IMR-90 (cell line): Measurements from ENCODE around the gene SPATA13. TPM values are rescaled to one million over a fixed set of nuclear protein-coding genes. Genes with fewer than 3 reads are reported as not detected.

Source experiments
- ATAC-seq: fragments of 200-7000 bp; cut with Tn5 transposase; 2 replicates; pipeline ENCODE4 v1.9.1; 2020; ENCODE audit warnings: low read depth, mild to moderate bottlenecking, moderate library complexity
- BruUV-seq: library from RNA; stranded (reverse); fragments of 400-500 nt; replicated peaks from 2 replicates; lab custom pipeline; 2021; lab: Mats Ljungman, UMichigan
- CTCF ChIA-PET: fragments of 300-600 bp; formaldehyde crosslinking; extraction: SDS; loops from one replicate; lab custom pipeline; 2021; ENCODE audit warnings: antibody characterized with exemption; lab: Yijun Ruan, JAX
- POLR2A ChIA-PET: fragments of 300-600 bp; sonication (Branson Sonifier 250); formaldehyde crosslinking; loops from one replicate; lab custom pipeline; 2022; ENCODE audit warnings: antibody characterized with exemption; ENCODE audit not compliant: unreplicated experiment; lab: Charles Lee
- DNase-seq: peaks from one replicate; pipeline ENCODE4 v3.0.0; 2013
- H2AFZ ChIP-seq: replicated peaks from 2 replicates; pipeline ENCODE3; 2013; ENCODE audit warnings: low read length, mild to moderate bottlenecking; ENCODE audit not compliant: poor library complexity
- H2AK5ac ChIP-seq: 2 replicates; pipeline ENCODE4 v1.6.1; 2013; ENCODE audit warnings: low read depth, low read length, inconsistent platforms
- H2AK9ac ChIP-seq: replicated peaks from 2 replicates; pipeline ENCODE3; 2013; ENCODE audit warnings: mild to moderate bottlenecking, low read depth, low read length, moderate library complexity; ENCODE audit not compliant: poor library complexity
- H2BK120ac ChIP-seq: 2 replicates; pipeline ENCODE4 v1.6.1; 2013; ENCODE audit warnings: low read depth, low read length, inconsistent platforms
- H2BK15ac ChIP-seq: 3 replicates; pipeline ENCODE4 v1.6.1; 2013; ENCODE audit warnings: low read depth, low read length, inconsistent platforms
- H2BK20ac ChIP-seq: 2 replicates; pipeline ENCODE4 v1.6.1; 2013; ENCODE audit warnings: low read depth, mild to moderate bottlenecking, inconsistent platforms, low read length, moderate library complexity
- H2BK5ac ChIP-seq: 2 replicates; pipeline ENCODE4 v1.6.1; 2013; ENCODE audit warnings: mild to moderate bottlenecking, low read depth, low read length, inconsistent platforms; ENCODE audit not compliant: poor library complexity, severe bottlenecking
- H3K14ac ChIP-seq: replicated peaks from 2 replicates; pipeline ENCODE4 v1.6.1; 2013; ENCODE audit warnings: low read depth, low read length, inconsistent platforms
- H3K18ac ChIP-seq: 2 replicates; pipeline ENCODE4 v1.6.1; 2013; ENCODE audit warnings: low read depth, low read length, control low read depth
- H3K23ac ChIP-seq: 2 replicates; pipeline ENCODE4 v1.6.1; 2013; ENCODE audit warnings: low read depth, low read length, inconsistent platforms
- H3K27ac ChIP-seq: 2 replicates; pipeline ENCODE4 v1.5.1; 2013; ENCODE audit warnings: mild to moderate bottlenecking, control low read depth, low read length; ENCODE audit not compliant: insufficient read depth
- H3K27me3 ChIP-seq: 2 replicates; pipeline ENCODE4 v1.6.1; 2013; ENCODE audit warnings: low read length; ENCODE audit not compliant: control insufficient read depth, insufficient read depth
- H3K36me3 ChIP-seq: 2 replicates; pipeline ENCODE4 v1.6.1; 2013; ENCODE audit warnings: low read length, mixed read lengths; ENCODE audit not compliant: control insufficient read depth, insufficient read depth
- H3K4ac ChIP-seq: 2 replicates; pipeline ENCODE4 v1.6.1; 2013; ENCODE audit warnings: low read depth, low read length, inconsistent platforms
- H3K4me1 ChIP-seq: 2 replicates; pipeline ENCODE4 v1.6.1; 2013; ENCODE audit warnings: low read length, mixed read lengths; ENCODE audit not compliant: control insufficient read depth, insufficient read depth
- H3K4me2 ChIP-seq: 2 replicates; pipeline ENCODE4 v1.6.1; 2013; ENCODE audit warnings: low read depth, mild to moderate bottlenecking, control low read depth, low read length, moderate library complexity
- H3K4me3 ChIP-seq: 2 replicates; pipeline ENCODE4 v1.5.1; 2013; ENCODE audit warnings: low read depth, mild to moderate bottlenecking, control low read depth, low read length, moderate library complexity; ENCODE audit not compliant: insufficient read depth
- H3K56ac ChIP-seq: 2 replicates; pipeline ENCODE4 v1.6.1; 2013; ENCODE audit warnings: low read length, inconsistent platforms; ENCODE audit not compliant: insufficient read depth; ENCODE audit errors: extremely low read depth
- H3K79me1 ChIP-seq, 2 experiments: 2 replicates each; pipeline ENCODE4 v1.6.1; 2013; ENCODE audit warnings: low read length in 2 of 2, inconsistent platforms in 1 of 2, low read depth in 1 of 2
- H3K9ac ChIP-seq: 2 replicates; pipeline ENCODE4 v1.6.1; 2013; ENCODE audit warnings: low read depth, low read length, control low read depth
- H3K9me1 ChIP-seq: 2 replicates; pipeline ENCODE4 v1.6.1; 2013; ENCODE audit warnings: low read length, inconsistent platforms; ENCODE audit not compliant: insufficient read depth
- H3K9me3 ChIP-seq: 2 replicates; pipeline ENCODE4 v1.6.1; 2013; ENCODE audit warnings: low read length; ENCODE audit not compliant: control insufficient read depth, insufficient read depth
- H4K20me1 ChIP-seq: 2 replicates; pipeline ENCODE4 v1.6.1; 2013; ENCODE audit warnings: low read length, inconsistent platforms; ENCODE audit not compliant: insufficient read depth
- H4K5ac ChIP-seq: 2 replicates; pipeline ENCODE4 v1.6.1; 2013; ENCODE audit warnings: mild to moderate bottlenecking, low read depth, low read length, control low read depth
- H4K8ac ChIP-seq, 2 experiments: 2 replicates each; pipeline ENCODE4 v1.6.1; 2013; ENCODE audit warnings: low read depth in 2 of 2, low read length in 2 of 2, control low read depth in 1 of 2, inconsistent platforms in 1 of 2
- H4K91ac ChIP-seq: 2 replicates; pipeline ENCODE4 v1.6.1; 2013; ENCODE audit warnings: low read depth, low read length, inconsistent platforms; ENCODE audit not compliant: insufficient read depth
- BHLHE40 ChIP-seq: fragments of 150-350 bp; IDR thresholded peaks from 2 replicates; pipeline ENCODE4 v1.6.1; 2016; ENCODE audit warnings: mild to moderate bottlenecking, low read depth, low read length
- CEBPB ChIP-seq: IDR thresholded peaks from 2 replicates; pipeline ENCODE4 v1.6.1; 2012; ENCODE audit warnings: low read depth, low read length, improper control_type of control experiment
- CHD1 ChIP-seq: IDR thresholded peaks from 2 replicates; pipeline ENCODE4 v1.6.1; 2012; ENCODE audit warnings: low read depth, low read length, improper control_type of control experiment
- FOS ChIP-seq: fragments of 150-350 bp; IDR thresholded peaks from 2 replicates; pipeline ENCODE4 v1.6.1; 2016; ENCODE audit warnings: low read depth, low read length
- MAFK ChIP-seq: IDR thresholded peaks from 2 replicates; pipeline ENCODE4 v1.6.1; 2012; ENCODE audit warnings: low read depth, low read length, improper control_type of control experiment
- MAZ ChIP-seq: IDR thresholded peaks from 2 replicates; pipeline ENCODE4 v1.6.1; 2012; ENCODE audit warnings: low read depth, mild to moderate bottlenecking, low read length, improper control_type of control experiment, moderate library complexity, borderline replicate concordance
- MXI1 ChIP-seq: IDR thresholded peaks from 2 replicates; pipeline ENCODE4 v1.6.1; 2012; ENCODE audit warnings: low read depth, mild to moderate bottlenecking, low read length, moderate library complexity, borderline replicate concordance
- NFE2L2 ChIP-seq: fragments of 150-350 bp; IDR thresholded peaks from 2 replicates; pipeline ENCODE4 v1.6.1; 2016; ENCODE audit warnings: low read depth, mild to moderate bottlenecking, low read length
- POLR2A ChIP-seq: IDR thresholded peaks from 2 replicates; pipeline ENCODE4 v1.6.1; 2012; ENCODE audit warnings: mild to moderate bottlenecking, low read depth, low read length
- RAD21 ChIP-seq: IDR thresholded peaks from 2 replicates; pipeline ENCODE4 v1.6.1; 2012; ENCODE audit warnings: low read length, improper control_type of control experiment
- RCOR1 ChIP-seq: IDR thresholded peaks from 2 replicates; pipeline ENCODE4 v1.6.1; 2012; ENCODE audit warnings: mild to moderate bottlenecking, low read length, improper control_type of control experiment; ENCODE audit not compliant: insufficient replicate concordance
- RFX5 ChIP-seq: IDR thresholded peaks from 2 replicates; pipeline ENCODE4 v1.8.0; 2012; ENCODE audit warnings: low read depth, mild to moderate bottlenecking, low read length, moderate library complexity
- SMC3 ChIP-seq: fragments of 150-350 bp; IDR thresholded peaks from 2 replicates; pipeline ENCODE4 v1.6.1; 2016; ENCODE audit warnings: low read depth, mild to moderate bottlenecking, antibody characterized with exemption, low read length, moderate library complexity
- USF2 ChIP-seq: fragments of 150-350 bp; IDR thresholded peaks from 2 replicates; pipeline ENCODE4 v1.6.1; 2017; ENCODE audit warnings: mild to moderate bottlenecking, antibody characterized with exemption, low read length, low read depth
- WGBS, 2 experiments: methylation state at CpG; one replicate each; pipeline versions ENCODE4 v1.1.5 to v1.1.7; 2013; ENCODE audit warnings: missing lambda C conversion rate in 2 of 2; ENCODE audit not compliant: insufficient read length in 1 of 2; ENCODE audit errors: extremely low coverage in 2 of 2; 5-methylcytosine and 5-hydroxymethylcytosine counted together
- dilution Hi-C: fragments of 300-500 bp; cut with HindIII; formaldehyde crosslinking; loops from one replicate; pipeline ENCODE4 v1.14.3; 2018; ENCODE audit warnings: low sequenced_read_pairs; ENCODE audit not compliant: unreplicated experiment
- in situ Hi-C: fragments of 300-500 bp; cut with MboI; formaldehyde crosslinking; loops from 3 replicates; pipeline ENCODE4 v1.14.3; 2019; ENCODE audit warnings: low sequenced_read_pairs, inconsistent platforms, mixed read lengths
- intact Hi-C: fragments of 100-400 bp; cut with micrococcal nuclease; formaldehyde crosslinking; loops from 2 replicates; pipeline ENCODE4 v1.10.0; 2022
- polyA plus RNA-seq, 3 experiments: library from polyadenylated mRNA; depleted of rRNA; stranded (reverse); fragments of >200 nt; gene quantifications; 2 replicates each; pipeline ENCODE4 v1.2.3, GENCODE V29; 2012; ENCODE audit warnings: low replicate concordance in 1 of 3
- total RNA-seq: library from RNA; depleted of rRNA; stranded (reverse); fragments of >200 nt; gene quantifications from 2 replicates; pipeline ENCODE4 v1.2.3, GENCODE V29; 2012
- TF ChIP-seq, protein P1 (sequence below): conservative IDR thresholded peaks from 2 replicates; pipeline ENCODE4 v1.5.1; 2012; ENCODE audit warnings: mild to moderate bottlenecking, low read depth, low read length, improper control_type of control experiment
- TF ChIP-seq, protein P2 (sequence below): fragments of 150-350 bp; IDR thresholded peaks from 2 replicates; pipeline ENCODE4 v1.6.1; 2016; ENCODE audit warnings: low read depth, mild to moderate bottlenecking, low read length, moderate library complexity, borderline replicate concordance

Gene SPATA13
- total and polyA plus RNA-seq, 2 of the 4 experiments (the other 2 are of a cell fraction): 10.5 to 12.5 TPM

DNA sequence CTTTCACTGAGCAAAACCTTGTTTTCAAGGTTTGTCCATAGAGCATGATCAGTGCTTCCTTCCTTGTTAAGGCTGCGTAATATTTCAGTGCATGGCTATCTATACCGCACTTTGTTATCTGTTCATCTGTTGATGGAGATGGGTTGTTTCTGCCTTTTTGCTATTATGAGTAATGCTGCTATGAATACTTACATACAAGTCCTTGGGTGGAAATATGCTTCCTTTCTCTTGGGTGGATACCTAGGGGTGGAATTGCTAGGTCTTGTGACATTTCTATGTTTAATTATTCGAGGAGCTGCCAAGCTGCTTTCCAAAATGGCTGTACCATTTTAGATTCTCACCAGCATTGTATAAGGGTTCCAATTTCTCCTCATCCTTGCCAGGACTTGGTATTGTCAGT is 70.9 kb downstream of the SPATA13 start:
- no peak for DNase-seq
- BruUV-seq: no TSS peak
- ChIA-PET CTCF (interaction anchor here (0.9 kb wide), 1 partner anchor 178 kb away, joined by 4 read pairs; no protein-coding TSS in a partner anchor), POLR2A (no interaction called here)
- H3K79me1 ChIP-seq: peaks cover 38 to 61% of the 10 kb centered on the region in 2 experiments
- no peak overlapping the region for H3K27ac ChIP-seq
- no peak overlapping the region for H3K56ac ChIP-seq
- no peak overlapping the region for H3K14ac ChIP-seq
- no peak overlapping the region for H2BK120ac ChIP-seq
- no peak for ATAC-seq
- no peak overlapping the region for H2BK20ac ChIP-seq
- no peak overlapping the region for H2BK15ac ChIP-seq
- dilution Hi-C loops (no loop called here), in situ Hi-C loops (loop anchor here (5.0 kb wide), 1 partner anchor 314 kb away; no protein-coding TSS in a partner anchor), intact Hi-C loops (no loop called here)
- 0 out of 2 replicates have a peak, but pooled peaks cover 8% of the 10 kb centered on the region for H4K20me1 ChIP-seq
- H3K4me1 ChIP-seq: peaks cover 10% of the 10 kb centered on the region; the same call in 1 of the 2 replicates
- no peaks in the 10 kb centered on the region for H3K27me3 ChIP-seq
- H3K23ac ChIP-seq: no peak overlapping the region
- H3K9ac ChIP-seq: no peak overlapping the region
- no peak overlapping the region for H2BK5ac ChIP-seq
- H3K4me3 ChIP-seq: no peak overlapping the region
- no peak overlapping the region for H4K91ac ChIP-seq
- no peak overlapping the region for H2AK5ac ChIP-seq
- H2AK9ac ChIP-seq: no peak overlapping the region
- WGBS, 2 experiments: no CpG with 5 or more reads among the region's 3 CpGs
- H4K5ac ChIP-seq: no peak overlapping the region
- no peak overlapping the region for H3K4ac ChIP-seq
- no peak overlapping the region for H3K4me2 ChIP-seq
- TF ChIP-seq RFX5 (no peak), CEBPB (no peak), SMC3 (no peak), MXI1 (no peak), RAD21 (no peak), CHD1 (no peak), FOS (no peak), POLR2A (no peak), MAFK (no peak), MAZ (no peak), NFE2L2 (no peak), BHLHE40 (no peak), RCOR1 (no peak), USF2 (no peak)
- TF ChIP-seq, protein P1, sequence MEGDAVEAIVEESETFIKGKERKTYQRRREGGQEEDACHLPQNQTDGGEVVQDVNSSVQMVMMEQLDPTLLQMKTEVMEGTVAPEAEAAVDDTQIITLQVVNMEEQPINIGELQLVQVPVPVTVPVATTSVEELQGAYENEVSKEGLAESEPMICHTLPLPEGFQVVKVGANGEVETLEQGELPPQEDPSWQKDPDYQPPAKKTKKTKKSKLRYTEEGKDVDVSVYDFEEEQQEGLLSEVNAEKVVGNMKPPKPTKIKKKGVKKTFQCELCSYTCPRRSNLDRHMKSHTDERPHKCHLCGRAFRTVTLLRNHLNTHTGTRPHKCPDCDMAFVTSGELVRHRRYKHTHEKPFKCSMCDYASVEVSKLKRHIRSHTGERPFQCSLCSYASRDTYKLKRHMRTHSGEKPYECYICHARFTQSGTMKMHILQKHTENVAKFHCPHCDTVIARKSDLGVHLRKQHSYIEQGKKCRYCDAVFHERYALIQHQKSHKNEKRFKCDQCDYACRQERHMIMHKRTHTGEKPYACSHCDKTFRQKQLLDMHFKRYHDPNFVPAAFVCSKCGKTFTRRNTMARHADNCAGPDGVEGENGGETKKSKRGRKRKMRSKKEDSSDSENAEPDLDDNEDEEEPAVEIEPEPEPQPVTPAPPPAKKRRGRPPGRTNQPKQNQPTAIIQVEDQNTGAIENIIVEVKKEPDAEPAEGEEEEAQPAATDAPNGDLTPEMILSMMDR: no peak
- TF ChIP-seq, protein P2, sequence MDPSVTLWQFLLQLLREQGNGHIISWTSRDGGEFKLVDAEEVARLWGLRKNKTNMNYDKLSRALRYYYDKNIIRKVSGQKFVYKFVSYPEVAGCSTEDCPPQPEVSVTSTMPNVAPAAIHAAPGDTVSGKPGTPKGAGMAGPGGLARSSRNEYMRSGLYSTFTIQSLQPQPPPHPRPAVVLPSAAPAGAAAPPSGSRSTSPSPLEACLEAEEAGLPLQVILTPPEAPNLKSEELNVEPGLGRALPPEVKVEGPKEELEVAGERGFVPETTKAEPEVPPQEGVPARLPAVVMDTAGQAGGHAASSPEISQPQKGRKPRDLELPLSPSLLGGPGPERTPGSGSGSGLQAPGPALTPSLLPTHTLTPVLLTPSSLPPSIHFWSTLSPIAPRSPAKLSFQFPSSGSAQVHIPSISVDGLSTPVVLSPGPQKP: no peak
- H4K8ac ChIP-seq: no peak overlapping the region
- peaks cover 15% of the 10 kb centered on the region for H3K9me1 ChIP-seq
- H3K9me3 ChIP-seq: no peaks in the 10 kb centered on the region
- H2AFZ ChIP-seq: no peak overlapping the region
- no peak overlapping the region for H3K18ac ChIP-seq
- H3K36me3 ChIP-seq: no peaks in the 10 kb centered on the region; the same call in 1 of the 2 replicates
